ENCODE measurements around the gene CCDC71.

DNA sequence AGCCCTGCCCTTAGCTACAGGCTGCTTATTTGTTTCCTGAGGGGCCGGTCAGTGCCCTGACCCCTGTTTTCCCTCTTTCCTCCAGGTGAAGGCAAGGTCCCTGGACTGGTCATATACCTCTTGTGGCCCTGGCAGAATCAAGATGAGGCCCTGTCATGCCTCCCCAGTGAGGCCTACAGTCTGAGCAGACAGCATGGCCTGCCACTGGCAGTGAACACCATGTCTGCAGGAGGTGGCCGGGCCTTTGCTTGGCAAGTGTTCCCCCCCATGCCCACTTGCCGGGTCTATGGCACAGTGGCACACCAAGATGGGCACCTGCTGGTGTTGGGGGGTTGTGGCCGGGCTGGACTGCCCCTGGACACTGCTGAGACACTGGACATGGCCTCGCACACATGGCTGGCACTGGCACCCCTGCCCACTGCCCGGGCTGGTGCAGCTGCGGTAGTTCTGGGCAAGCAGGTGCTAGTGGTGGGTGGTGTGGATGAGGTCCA, 6.5 kb upstream of the CCDC71 start:
- no peak for TF ChIP-seq ZNF462 (CRISPR knock-in tag; IDR thresholded peaks at IDR 0.05)
- no peak for TF ChIP-seq CTCF (conservative IDR thresholded peaks at IDR 0.05; ENCODE audit: low read depth in 2 of 2)
- TF ChIP-seq, protein P1, sequence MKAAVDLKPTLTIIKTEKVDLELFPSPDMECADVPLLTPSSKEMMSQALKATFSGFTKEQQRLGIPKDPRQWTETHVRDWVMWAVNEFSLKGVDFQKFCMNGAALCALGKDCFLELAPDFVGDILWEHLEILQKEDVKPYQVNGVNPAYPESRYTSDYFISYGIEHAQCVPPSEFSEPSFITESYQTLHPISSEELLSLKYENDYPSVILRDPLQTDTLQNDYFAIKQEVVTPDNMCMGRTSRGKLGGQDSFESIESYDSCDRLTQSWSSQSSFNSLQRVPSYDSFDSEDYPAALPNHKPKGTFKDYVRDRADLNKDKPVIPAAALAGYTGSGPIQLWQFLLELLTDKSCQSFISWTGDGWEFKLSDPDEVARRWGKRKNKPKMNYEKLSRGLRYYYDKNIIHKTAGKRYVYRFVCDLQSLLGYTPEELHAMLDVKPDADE (IDR thresholded peaks at IDR 0.05): no peak

Data from GM23338 (cell line).